D721Med (cell line): ENCODE results near the gene OTOP1.
"Not testable (repeated sequence)": the region's sequence is repeated elsewhere in the genome, so short reads cannot be mapped to it uniquely, and the experiment has no call there.

Experiments
- DNase-seq: peaks from one replicate; pipeline ENCODE4 v3.0.0; 2011; ENCODE audit warnings: low spot score; ENCODE audit not compliant: insufficient read length
- FAIRE-seq: peaks from 2 replicates; lab custom pipeline; 2011; peaks lifted over from hg19 to GRCh38; lab: Jason Lieb, UNC
- TF ChIP-seq, protein P1 (sequence below): IDR thresholded peaks from 2 replicates; pipeline ENCODE4 v1.5.1; 2012; ENCODE audit warnings: mild to moderate bottlenecking, control low read depth; ENCODE audit not compliant: insufficient read depth; ENCODE audit errors: missing control alignments

OTOP1 gene

GRCh38 chr4:4233610-4234009 lies 6.9 kb upstream of the OTOP1 start:
- FAIRE-seq: no peak
- DNase-seq: no peak
- TF ChIP-seq, protein P1, sequence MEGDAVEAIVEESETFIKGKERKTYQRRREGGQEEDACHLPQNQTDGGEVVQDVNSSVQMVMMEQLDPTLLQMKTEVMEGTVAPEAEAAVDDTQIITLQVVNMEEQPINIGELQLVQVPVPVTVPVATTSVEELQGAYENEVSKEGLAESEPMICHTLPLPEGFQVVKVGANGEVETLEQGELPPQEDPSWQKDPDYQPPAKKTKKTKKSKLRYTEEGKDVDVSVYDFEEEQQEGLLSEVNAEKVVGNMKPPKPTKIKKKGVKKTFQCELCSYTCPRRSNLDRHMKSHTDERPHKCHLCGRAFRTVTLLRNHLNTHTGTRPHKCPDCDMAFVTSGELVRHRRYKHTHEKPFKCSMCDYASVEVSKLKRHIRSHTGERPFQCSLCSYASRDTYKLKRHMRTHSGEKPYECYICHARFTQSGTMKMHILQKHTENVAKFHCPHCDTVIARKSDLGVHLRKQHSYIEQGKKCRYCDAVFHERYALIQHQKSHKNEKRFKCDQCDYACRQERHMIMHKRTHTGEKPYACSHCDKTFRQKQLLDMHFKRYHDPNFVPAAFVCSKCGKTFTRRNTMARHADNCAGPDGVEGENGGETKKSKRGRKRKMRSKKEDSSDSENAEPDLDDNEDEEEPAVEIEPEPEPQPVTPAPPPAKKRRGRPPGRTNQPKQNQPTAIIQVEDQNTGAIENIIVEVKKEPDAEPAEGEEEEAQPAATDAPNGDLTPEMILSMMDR: no peak

DNA sequence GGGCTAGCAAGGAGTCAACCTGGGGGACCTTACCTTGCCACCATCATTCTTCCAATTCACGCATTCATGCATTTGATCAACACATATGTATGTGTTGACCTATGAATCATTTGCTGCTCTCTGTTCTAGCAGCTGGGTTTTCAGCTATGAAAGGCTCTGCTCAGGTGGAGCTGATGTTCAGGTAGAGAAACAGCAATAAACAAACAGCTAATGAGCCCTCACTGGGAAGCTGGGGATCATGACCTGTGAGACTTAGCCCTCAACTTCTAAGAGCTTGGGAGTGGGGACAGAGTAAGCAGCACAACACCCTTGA lies 1.6 kb upstream of the OTOP1 start:
- DNase-seq (no peak), FAIRE-seq (no peak)
- TF ChIP-seq, protein P1: no peak

GRCh38 chr4:4227510-4228355 lies 1.0 kb upstream of the OTOP1 start:
- FAIRE-seq: no peak
- no peak for DNase-seq
- TF ChIP-seq, protein P1: no peak

- no peak for DNase-seq
- TF ChIP-seq, protein P1: no peak
- no peak for FAIRE-seq
Measured at GRCh38 chr4:4225915-4226605, 669 bp downstream of the OTOP1 start.

DNA sequence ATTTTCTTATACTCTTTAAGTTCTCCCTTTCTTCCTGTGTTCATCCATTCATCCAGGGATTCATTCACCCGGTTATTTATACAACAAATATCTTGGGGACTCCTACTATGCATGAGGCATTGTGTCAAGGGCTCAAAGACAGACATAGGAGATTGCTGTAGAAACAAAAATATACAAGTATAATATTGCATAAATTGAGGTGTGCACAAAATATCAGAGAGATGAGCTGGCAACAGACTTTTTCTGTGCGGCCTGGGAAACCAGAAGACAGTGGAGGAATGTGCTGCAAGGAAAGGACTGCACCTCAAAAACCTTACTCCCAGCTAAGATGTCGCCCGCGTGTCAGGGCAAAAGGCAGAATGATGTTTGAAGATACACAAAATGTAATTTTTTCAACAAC lies 9.6 kb downstream of the OTOP1 start:
- DNase-seq (no peak), FAIRE-seq (no peak)
- TF ChIP-seq, protein P1: no peak

DNA sequence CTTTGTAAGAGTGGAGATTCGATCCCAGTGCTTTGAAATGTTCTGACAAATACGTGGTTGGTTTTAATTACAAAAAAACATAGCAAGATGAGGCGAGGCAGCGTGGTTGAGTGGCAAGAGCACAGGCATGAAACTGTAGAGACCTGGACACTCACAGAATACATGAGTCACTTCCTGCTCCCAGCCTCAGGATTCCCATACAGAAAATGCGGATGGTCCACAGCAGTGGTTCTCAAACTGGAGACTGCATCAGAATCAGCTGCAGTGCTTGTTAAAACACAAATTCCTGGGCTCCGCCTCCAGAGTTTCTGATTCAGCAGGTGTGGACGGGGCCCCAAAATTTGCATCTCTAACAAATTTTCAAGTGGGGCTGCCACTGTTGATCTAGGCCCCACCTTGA lies 10.1 kb downstream of the OTOP1 start:
- DNase-seq (no peak), FAIRE-seq (no peak)
- TF ChIP-seq, protein P1: no peak

- not testable (repeated sequence) for FAIRE-seq, DNase-seq
Measured at GRCh38 chr4:4213674-4214073, 13.1 kb downstream of the OTOP1 start.
